Activated CD8-positive, alpha-beta memory T cell treated with anti-CD3 and anti-CD28 coated beads for 4 hours (primary cell): ENCODE results near the gene STT3A.

Experiments used
- DNase-seq, 2 donors: peaks; one replicate each; pipeline ENCODE4 v3.0.0-alpha.2; 2020; ENCODE audit warnings: low read depth in 2 of 2

STT3A gene

DNA sequence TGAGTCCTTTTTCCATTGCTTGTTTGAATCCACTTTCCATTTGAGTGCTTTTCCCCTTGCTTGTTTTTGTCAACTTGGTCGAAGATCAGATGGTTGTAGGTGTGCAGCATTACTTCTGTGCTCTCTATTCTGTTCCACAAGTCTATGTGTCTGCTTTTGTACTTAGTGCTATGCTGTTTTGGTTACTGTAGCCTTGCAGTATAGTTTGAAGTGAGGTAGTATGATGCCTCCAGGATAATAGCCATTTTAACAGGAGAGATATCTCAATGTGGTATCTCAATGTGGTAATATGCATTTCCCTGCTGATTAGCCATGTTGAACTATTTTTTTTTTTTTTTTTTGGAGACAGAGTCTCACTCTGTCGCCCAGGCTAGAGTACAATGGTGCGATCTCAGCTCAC lies 71.3 kb downstream of the STT3A start:
- no peak for DNase-seq

GRCh38 chr11:125667151-125667550 lies 74.5 kb downstream of the STT3A start:
- no peak for DNase-seq

- no peak for DNase-seq
These were observed 77.5 kb downstream of the STT3A start for GRCh38 chr11:125670172-125670571.

GRCh38 chr11:125671561-125671960 lies 78.9 kb downstream of the STT3A start:
- DNase-seq: no peak
